H1 (cell line): ENCODE results near the gene B4GAT1. TPM values are rescaled to one million over a fixed set of nuclear protein-coding genes. Genes with fewer than 3 reads are reported as not detected.

Experiments used
- CTCF ChIA-PET: fragments of 300-600 bp; sonication (Branson Sonifier 250); formaldehyde crosslinking; loops from one replicate; lab custom pipeline; 2021; ENCODE audit not compliant: partially characterized antibody; lab: Charles Lee
- POLR2A ChIA-PET: fragments of 300-600 bp; sonication (Branson Sonifier 250); formaldehyde crosslinking; loops from one replicate; lab custom pipeline; 2021; ENCODE audit warnings: inconsistent platforms; ENCODE audit not compliant: partially characterized antibody; lab: Charles Lee
- DNase-seq, 2 experiments: peaks; one replicate each; pipeline versions ENCODE4 v3.0.0 to v3.0.0-alpha.2; 2010 to 2022; ENCODE audit warnings: low spot score in 2 of 2, low read depth in 1 of 2, mixed read lengths in 1 of 2
- FAIRE-seq: peaks from 2 replicates; lab custom pipeline; 2011; peaks lifted over from hg19 to GRCh38; lab: Jason Lieb, UNC
- H2AFZ ChIP-seq: 2 replicates; pipeline ENCODE4 v1.8.1; 2012; ENCODE audit warnings: low read length, inconsistent platforms
- H2AK5ac ChIP-seq: 2 replicates; pipeline ENCODE4 v1.6.1; 2013; ENCODE audit warnings: low read depth, low read length
- H2BK120ac ChIP-seq: replicated peaks from 2 replicates; pipeline ENCODE3; 2013; ENCODE audit warnings: low read depth, low read length, inconsistent platforms
- H2BK12ac ChIP-seq: 2 replicates; pipeline ENCODE4 v1.6.1; 2013; ENCODE audit warnings: low read depth, low read length
- H2BK15ac ChIP-seq: 2 replicates; pipeline ENCODE4 v1.6.1; 2013; ENCODE audit warnings: low read length
- H2BK20ac ChIP-seq: 2 replicates; pipeline ENCODE4 v1.6.1; 2013; ENCODE audit warnings: low read length
- H2BK5ac ChIP-seq: 2 replicates; pipeline ENCODE4 v1.6.1; 2013; ENCODE audit warnings: low read depth, low read length
- H3K14ac ChIP-seq: 2 replicates; pipeline ENCODE4 v1.6.1; 2013; ENCODE audit warnings: inconsistent platforms; ENCODE audit not compliant: insufficient read length
- H3K18ac ChIP-seq: 2 replicates; pipeline ENCODE4 v1.6.1; 2013; ENCODE audit warnings: low read length; ENCODE audit errors: extremely low read depth
- H3K23ac ChIP-seq: 2 replicates; pipeline ENCODE4 v1.6.1; 2013; ENCODE audit warnings: inconsistent platforms; ENCODE audit not compliant: insufficient read length
- H3K23me2 ChIP-seq: 2 replicates; pipeline ENCODE4 v1.6.1; 2013; ENCODE audit warnings: low read depth, low read length
- H3K27ac ChIP-seq: 2 replicates; pipeline ENCODE4 v1.6.1; 2011; ENCODE audit warnings: low read depth, low read length, inconsistent platforms
- H3K27me3 ChIP-seq, 4 experiments: replicated peaks in 1 of 4; 1 replicate in 1 of 4; 2 replicates in 3 of 4; pipeline versions ENCODE4 v1.6.1 to v1.8.1; 2011 to 2013; ENCODE audit warnings: low read length in 3 of 4, mild to moderate bottlenecking in 3 of 4, inconsistent platforms in 2 of 4, mixed read lengths in 2 of 4, moderate library complexity in 1 of 4; ENCODE audit not compliant: control insufficient read depth in 3 of 4, insufficient read depth in 3 of 4; ENCODE audit errors: extremely low read depth in 1 of 4
- H3K36me3 ChIP-seq, 4 experiments: 2 replicates each; pipeline versions ENCODE4 v1.6.1 to v1.8.1; 2011 to 2013; ENCODE audit warnings: mild to moderate bottlenecking in 4 of 4, low read length in 3 of 4, moderate library complexity in 2 of 4, control low read depth in 1 of 4, inconsistent platforms in 1 of 4; ENCODE audit not compliant: insufficient read depth in 4 of 4, control insufficient read depth in 2 of 4
- H3K4ac ChIP-seq: replicated peaks from 2 replicates; pipeline ENCODE3; 2013; ENCODE audit warnings: low read length, low read depth, mixed read lengths, inconsistent platforms; ENCODE audit not compliant: insufficient read length
- H3K4me1 ChIP-seq, 4 experiments: replicated peaks in 1 of 4; 1 replicate in 1 of 4; 2 replicates in 3 of 4; pipeline versions ENCODE4 v1.6.1 to v1.8.1; 2011 to 2013; ENCODE audit warnings: low read length in 3 of 4, inconsistent platforms in 2 of 4, mixed read lengths in 1 of 4; ENCODE audit not compliant: insufficient read depth in 4 of 4, control insufficient read depth in 3 of 4
- H3K4me2 ChIP-seq, 2 experiments: 2 replicates each; pipeline versions ENCODE4 v1.6.1 to v1.8.1; 2011 to 2013; ENCODE audit warnings: low read depth in 2 of 2, low read length in 2 of 2, control low read depth in 1 of 2, inconsistent platforms in 1 of 2, mild to moderate bottlenecking in 1 of 2; ENCODE audit not compliant: insufficient read depth in 1 of 2
- H3K4me3 ChIP-seq, 4 experiments: fragments of 200-600, 300-600 bp in 1 of 4; sonication (generic), shearing (Covaris generic), sonication (Bioruptor Twin) in 1 of 4; 2 replicates each; pipeline versions ENCODE4 v1.5.1 to v1.8.1; 2011 to 2016; ENCODE audit warnings: low read length in 4 of 4, low read depth in 3 of 4, control low read depth in 2 of 4, inconsistent platforms in 2 of 4, mild to moderate bottlenecking in 2 of 4, mixed read lengths in 1 of 4, moderate library complexity in 1 of 4; ENCODE audit not compliant: insufficient read depth in 2 of 4; ENCODE audit errors: extremely low read depth in 1 of 4
- H3K56ac ChIP-seq: replicated peaks from 2 replicates; pipeline ENCODE3; 2013; ENCODE audit warnings: low read depth, mild to moderate bottlenecking, mixed read lengths, low read length, inconsistent platforms; ENCODE audit not compliant: insufficient read length
- H3K79me1 ChIP-seq: 2 replicates; pipeline ENCODE4 v1.6.1; 2013; ENCODE audit warnings: low read depth, low read length, control low read depth
- H3K79me2 ChIP-seq, 2 experiments: 2 replicates each; pipeline versions ENCODE4 v1.6.1 to v1.8.1; 2012 to 2013; ENCODE audit warnings: low read length in 2 of 2, mild to moderate bottlenecking in 2 of 2, inconsistent platforms in 1 of 2; ENCODE audit not compliant: insufficient read depth in 2 of 2, control insufficient read depth in 1 of 2
- H3K9ac ChIP-seq, 4 experiments: replicated peaks in 1 of 4; 1 replicate in 1 of 4; 2 replicates in 3 of 4; pipeline versions ENCODE4 v1.6.1 to v1.8.1; 2011 to 2013; ENCODE audit warnings: low read depth in 3 of 4, low read length in 3 of 4, control low read depth in 2 of 4, mild to moderate bottlenecking in 2 of 4, moderate library complexity in 2 of 4, inconsistent platforms in 1 of 4; ENCODE audit errors: extremely low read depth in 1 of 4
- H3K9me3 ChIP-seq, 2 experiments: 2 replicates each; pipeline versions ENCODE4 v1.6.1 to v1.8.1; 2012 to 2013; ENCODE audit warnings: mild to moderate bottlenecking in 2 of 2, moderate library complexity in 2 of 2, control low read depth in 1 of 2, inconsistent platforms in 1 of 2, low read depth in 1 of 2, low read length in 1 of 2, mixed read lengths in 1 of 2; ENCODE audit not compliant: insufficient read depth in 2 of 2
- H4K20me1 ChIP-seq, 2 experiments: replicated peaks in 1 of 2; 2 replicates each; pipeline versions ENCODE3 to v1.8.1; 2011 to 2013; ENCODE audit warnings: inconsistent platforms in 2 of 2, low read length in 2 of 2, mild to moderate bottlenecking in 1 of 2; ENCODE audit not compliant: insufficient read depth in 2 of 2, control insufficient read depth in 1 of 2
- H4K5ac ChIP-seq: 2 replicates; pipeline ENCODE4 v1.6.1; 2013; ENCODE audit warnings: low read length, low read depth, mixed read lengths, inconsistent platforms; ENCODE audit not compliant: insufficient read length
- H4K8ac ChIP-seq: 2 replicates; pipeline ENCODE4 v1.8.0; 2013; ENCODE audit warnings: mild to moderate bottlenecking, moderate library complexity, low read length, inconsistent platforms; ENCODE audit not compliant: insufficient read depth; ENCODE audit errors: extremely low read depth
- H4K91ac ChIP-seq: replicated peaks from 2 replicates; pipeline ENCODE3; 2013; ENCODE audit warnings: low read length, mixed read lengths, inconsistent platforms; ENCODE audit not compliant: insufficient read length
- CEBPB ChIP-seq: IDR thresholded peaks from 2 replicates; pipeline ENCODE4 v1.6.1; 2012; ENCODE audit warnings: low read depth, low read length
- POLR2AphosphoS5 ChIP-seq: IDR thresholded peaks from 2 replicates; pipeline ENCODE4 v1.6.1; 2011; ENCODE audit warnings: low read depth, low read length
- TCF12 ChIP-seq: IDR thresholded peaks from 2 replicates; pipeline ENCODE4 v1.6.1; 2011; ENCODE audit warnings: low read depth, mild to moderate bottlenecking, low read length
- WGBS, 2 experiments: shearing (Covaris generic) in 1 of 2; methylation state at CpG; one replicate each; pipeline versions ENCODE4 v1.1.6 to v1.1.7; 2013 to 2015; ENCODE audit warnings: low lambda C conversion rate in 2 of 2, mixed read lengths in 2 of 2, inconsistent platforms in 1 of 2, low coverage in 1 of 2, missing lambda C conversion rate in 1 of 2; ENCODE audit not compliant: insufficient replicate concordance in 2 of 2, insufficient coverage in 1 of 2, insufficient read length in 1 of 2; ENCODE audit errors: extremely low coverage in 1 of 2, missing lambda C conversion rate in 1 of 2; 5-methylcytosine and 5-hydroxymethylcytosine counted together
- polyA plus RNA-seq, 7 experiments: library from polyadenylated mRNA; depleted of rRNA in 3 of 7; stranded (reverse) in 5 of 7; unstranded in 2 of 7; fragments of >200 nt in 5 of 7; fragments of 200-250 nt in 2 of 7; gene quantifications; 1 replicate in 5 of 7; 2 replicates in 1 of 7; 4 replicates in 1 of 7; pipeline versions ENCODE4 v1.2.1 to v1.2.3, GENCODE V29; 2011 to 2013; ENCODE audit warnings: missing spikeins in 2 of 7, mixed read lengths in 2 of 7
- total RNA-seq: library from RNA; stranded (reverse); fragmentation: NEBNext Ultra II Directional; extraction: Animal tissue kit (Norgen Biotek cat#: 25700); gene quantifications from 2 replicates; pipeline ENCODE4 v1.2.1, GENCODE V29; 2021

Gene B4GAT1
- total and polyA plus RNA-seq, 2 of the 8 experiments (the other 6 are each of a cell fraction or from before 2014, with no cell fraction given), result 22.2 to 27.8 TPM

- Histone ChIP-seq H3K27me3 (no peaks in the 10 kb centered on the region), H3K79me1 (peaks cover 9% of the 10 kb centered on the region; the same call in 1 of the 2 replicates), H2BK20ac (no peak overlapping the region), H3K36me3 (peaks cover 26 to 64% (median 60%) of the 10 kb centered on the region in 4 experiments), H4K8ac (no peak overlapping the region), H4K91ac (no peak overlapping the region), H3K9me3 (no peaks in the 10 kb centered on the region), H3K4me2 (no peak overlapping the region), H3K4me1 (peaks cover 0 to 8% (median 7%) of the 10 kb centered on the region in 4 experiments; a peak in 6 of 7 replicates), H2BK5ac (no peak overlapping the region), H3K14ac (no peak overlapping the region), H4K5ac (no peak overlapping the region), H2AFZ (no peak overlapping the region), H3K9ac (no peak overlapping the region), H3K56ac (no peak overlapping the region), H2AK5ac (no peak overlapping the region), H3K79me2 (peaks cover 0 to 16% of the 10 kb centered on the region in 2 experiments; a peak in 2 of 4 replicates), H2BK120ac (no peak overlapping the region), H3K23ac (no peak overlapping the region), H3K23me2 (peaks cover 7% of the 10 kb centered on the region; the same call in 1 of the 2 replicates), H3K4ac (no peak overlapping the region), H2BK12ac (no peak overlapping the region), H4K20me1 (peaks cover 11 to 39% of the 10 kb centered on the region in 2 experiments), H2BK15ac (no peak overlapping the region), H3K27ac (no peak overlapping the region), H3K4me3 (no peak overlapping the region), H3K18ac (no peak overlapping the region)
- CTCF ChIA-PET, result interaction anchor here (1.2 to 4.4 kb wide), 5 partner anchors 19 to 52 kb away, joined by 3 to 39 read pairs (median 16); partner anchors contain the start of genes B4GAT1 and BRMS1
- 98% methylated on average over 8 of the region's 8 CpGs; no CpG with 5 or more reads in 1 of the 2 experiments for WGBS, 2 experiments
- TF ChIP-seq TCF12 (no peak), CEBPB (no peak), POLR2AphosphoS5 (peak; percentile 11; the same call in 1 of the 2 replicates)
- FAIRE-seq (no peak), DNase-seq (no peak)
- POLR2A ChIA-PET, result interaction anchor here (0.6 to 28.0 kb wide), 9 partner anchors 10 to 1094 kb away, joined by 3 to 487 read pairs (median 3); partner anchors contain the start of genes B4GAT1, BRMS1 and CD248
Observed at GRCh38 chr11:66366844-66367477, 19.5 kb upstream of the B4GAT1 start.
